ENCODE results near the gene PREPL. TPM values are rescaled to one million over a fixed set of nuclear protein-coding genes. Genes with fewer than 3 reads are reported as not detected.
"Not testable (repeated sequence)": the region's sequence is repeated elsewhere in the genome, so short reads cannot be mapped to it uniquely, and the experiment has no call there.

PREPL gene
- total and polyA plus RNA-seq, 2 donors (not counting 3 experiments of a cell fraction or from before 2014, with no cell fraction given), result 10.1 to 25.7 TPM

DNA sequence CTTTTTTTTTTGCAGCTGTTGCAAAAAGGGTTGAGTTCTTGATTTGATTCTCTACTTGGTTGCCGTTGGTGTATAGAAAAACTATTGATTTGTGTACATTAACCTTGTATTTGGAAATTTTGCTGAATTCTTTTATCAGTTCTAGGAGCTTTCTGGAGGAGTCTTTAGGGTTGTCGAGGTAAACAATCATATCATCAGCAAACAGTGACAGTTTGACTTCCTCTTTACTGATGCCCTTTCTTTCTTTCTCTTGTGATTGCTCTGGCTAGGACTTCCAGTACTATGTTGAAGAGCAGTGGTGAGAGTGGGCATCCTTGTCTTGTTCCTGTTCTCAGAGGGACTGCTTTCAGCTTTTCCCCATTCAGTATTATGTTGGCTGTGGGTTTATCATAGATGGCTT, 23.9 kb upstream of the PREPL start:
- FAIRE-seq; H3K4me1 ChIP-seq (ENCODE audit: control insufficient read depth, extremely low read depth, insufficient read depth, low read length); H3K9me3 ChIP-seq (replicated peaks; ENCODE audit: control insufficient read depth, insufficient read depth, low read length); H3K27ac ChIP-seq (ENCODE audit: insufficient read depth, low read depth, low read length); H2AFZ ChIP-seq (ENCODE audit: low read depth, low read length); H4K20me1 ChIP-seq (replicated peaks; ENCODE audit: control insufficient read depth, extremely low read depth, insufficient read depth, low read length); H3K9me1 ChIP-seq (replicated peaks; ENCODE audit: control insufficient read depth, extremely low read depth, insufficient read depth, low read length); H3K36me3 ChIP-seq (ENCODE audit: control insufficient read depth in 2 of 2, extremely low read depth in 1 of 2, insufficient read depth in 2 of 2, low read length in 2 of 2); POLR2A ChIA-PET; H3K4me3 ChIP-seq (replicated peaks in 1 of 3; ENCODE audit: insufficient read depth in 1 of 3, low read depth in 1 of 3, low read length in 3 of 3); H3K9ac ChIP-seq (replicated peaks; ENCODE audit: extremely low read depth, insufficient read depth, low read length); H3K27me3 ChIP-seq (ENCODE audit: control insufficient read depth in 2 of 2, insufficient read depth in 2 of 2, low read length in 2 of 2); BruUV-seq (replicated peaks); H3K79me2 ChIP-seq (ENCODE audit: control insufficient read depth, insufficient read depth, low read length); H3K4me2 ChIP-seq (ENCODE audit: insufficient read depth, low read length); intact Hi-C loops (cut with micrococcal nuclease); dilution Hi-C loops (cut with MboI; ENCODE audit: extremely low pct_ligation_motif_present, low sequenced_read_pairs); DNase-seq (ENCODE audit: low read depth, low spot score): not testable (repeated sequence)
- CTCF ChIA-PET, result interaction anchor here (0.6 kb wide), 1 partner anchor 132 kb away, joined by 3 read pairs; no protein-coding TSS in a partner anchor

DNA sequence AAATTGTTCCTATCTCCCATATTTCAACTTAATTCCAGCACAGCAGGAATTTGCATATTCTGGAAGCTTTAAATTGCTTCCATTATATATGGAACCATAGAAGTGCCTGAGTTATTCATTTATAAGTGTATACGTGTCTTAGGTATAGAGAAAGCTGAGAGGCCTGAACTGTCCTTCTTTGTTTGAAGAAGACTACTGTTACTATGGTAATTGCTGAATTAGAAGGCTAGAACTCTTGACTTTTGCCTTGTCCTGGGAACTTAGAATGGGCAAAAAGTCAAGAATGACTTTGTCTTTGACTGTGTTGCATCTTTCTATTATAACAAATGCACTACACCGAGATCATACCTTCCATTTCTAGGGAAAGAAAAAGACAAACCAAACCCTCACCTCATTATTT, 16.2 kb upstream of the PREPL start:
- no TSS peak for BruUV-seq (replicated peaks)
- CTCF ChIA-PET, result interaction anchor here (0.7 to 1.8 kb wide), 3 partner anchors 15 to 23 kb away, joined by 3 to 6 read pairs (median 3); no protein-coding TSS in a partner anchor

More for the DNA sequence above, 16.2 kb upstream of the PREPL start:
- Histone ChIP-seq H3K4me1 (ENCODE audit: control insufficient read depth, extremely low read depth, insufficient read depth, low read length) (no peaks in the 10 kb centered on the region), H3K9ac (replicated peaks; ENCODE audit: extremely low read depth, insufficient read depth, low read length) (no peak overlapping the region), H3K36me3 (ENCODE audit: control insufficient read depth in 2 of 2, extremely low read depth in 1 of 2, insufficient read depth in 2 of 2, low read length in 2 of 2) (no peaks in the 10 kb centered on the region), H3K27ac (ENCODE audit: insufficient read depth, low read depth, low read length) (no peak overlapping the region), H3K27me3 (ENCODE audit: control insufficient read depth in 2 of 2, insufficient read depth in 2 of 2, low read length in 2 of 2) (no peaks in the 10 kb centered on the region), H4K20me1 (replicated peaks; ENCODE audit: control insufficient read depth, extremely low read depth, insufficient read depth, low read length) (no peaks in the 10 kb centered on the region), H2AFZ (ENCODE audit: low read depth, low read length) (no peak overlapping the region), H3K9me3 (replicated peaks; ENCODE audit: control insufficient read depth, insufficient read depth, low read length) (no peaks in the 10 kb centered on the region), H3K4me3 (replicated peaks in 1 of 3; ENCODE audit: insufficient read depth in 1 of 3, low read depth in 1 of 3, low read length in 3 of 3) (no peak overlapping the region), H3K4me2 (ENCODE audit: insufficient read depth, low read length) (no peak overlapping the region), H3K79me2 (ENCODE audit: control insufficient read depth, insufficient read depth, low read length) (no peaks in the 10 kb centered on the region), H3K9me1 (replicated peaks; ENCODE audit: control insufficient read depth, extremely low read depth, insufficient read depth, low read length) (no peaks in the 10 kb centered on the region)
- dilution Hi-C loops (cut with MboI; ENCODE audit: extremely low pct_ligation_motif_present, low sequenced_read_pairs), result no loop called here
- intact Hi-C loops (cut with micrococcal nuclease), result no loop called here
- POLR2A ChIA-PET, result no interaction called here
- no peak for TF ChIP-seq POLR2A (IDR thresholded peaks at IDR 0.05; ENCODE audit: low read depth, low read length)
- no peak for TF ChIP-seq FOS (IDR thresholded peaks at IDR 0.05; ENCODE audit: borderline replicate concordance, insufficient read depth, low read length)
- TF ChIP-seq EZH2 (IDR thresholded peaks at IDR 0.05; ENCODE audit: borderline replicate concordance, low read depth, low read length, severe bottlenecking), result no peak
- no peak for TF ChIP-seq GATA2 (IDR thresholded peaks at IDR 0.05; ENCODE audit: insufficient read depth, insufficient read length, low read depth, low read length)
- no peak for TF ChIP-seq MYC (IDR thresholded peaks at IDR 0.05; ENCODE audit: low read depth, low read length)
- TF ChIP-seq, protein P1, sequence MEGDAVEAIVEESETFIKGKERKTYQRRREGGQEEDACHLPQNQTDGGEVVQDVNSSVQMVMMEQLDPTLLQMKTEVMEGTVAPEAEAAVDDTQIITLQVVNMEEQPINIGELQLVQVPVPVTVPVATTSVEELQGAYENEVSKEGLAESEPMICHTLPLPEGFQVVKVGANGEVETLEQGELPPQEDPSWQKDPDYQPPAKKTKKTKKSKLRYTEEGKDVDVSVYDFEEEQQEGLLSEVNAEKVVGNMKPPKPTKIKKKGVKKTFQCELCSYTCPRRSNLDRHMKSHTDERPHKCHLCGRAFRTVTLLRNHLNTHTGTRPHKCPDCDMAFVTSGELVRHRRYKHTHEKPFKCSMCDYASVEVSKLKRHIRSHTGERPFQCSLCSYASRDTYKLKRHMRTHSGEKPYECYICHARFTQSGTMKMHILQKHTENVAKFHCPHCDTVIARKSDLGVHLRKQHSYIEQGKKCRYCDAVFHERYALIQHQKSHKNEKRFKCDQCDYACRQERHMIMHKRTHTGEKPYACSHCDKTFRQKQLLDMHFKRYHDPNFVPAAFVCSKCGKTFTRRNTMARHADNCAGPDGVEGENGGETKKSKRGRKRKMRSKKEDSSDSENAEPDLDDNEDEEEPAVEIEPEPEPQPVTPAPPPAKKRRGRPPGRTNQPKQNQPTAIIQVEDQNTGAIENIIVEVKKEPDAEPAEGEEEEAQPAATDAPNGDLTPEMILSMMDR (IDR thresholded peaks at IDR 0.05; ENCODE audit: extremely low read depth in 1 of 2, insufficient read depth in 1 of 2, low read depth in 1 of 2, low read length in 2 of 2), result no peak
- TF ChIP-seq, protein P2, sequence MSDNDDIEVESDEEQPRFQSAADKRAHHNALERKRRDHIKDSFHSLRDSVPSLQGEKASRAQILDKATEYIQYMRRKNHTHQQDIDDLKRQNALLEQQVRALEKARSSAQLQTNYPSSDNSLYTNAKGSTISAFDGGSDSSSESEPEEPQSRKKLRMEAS (IDR thresholded peaks at IDR 0.05; ENCODE audit: insufficient read depth, insufficient read length), result no peak
- TF ChIP-seq POLR2AphosphoS5 (IDR thresholded peaks at IDR 0.05; ENCODE audit: insufficient read depth, low read depth, low read length), result no peak
- TF ChIP-seq JUN (IDR thresholded peaks at IDR 0.05; ENCODE audit: borderline replicate concordance, insufficient read depth, insufficient read length, low read depth), result no peak
- FAIRE-seq (no peak), DNase-seq (ENCODE audit: low read depth, low spot score) (no peak)

Measured in endothelial cell of umbilical vein (primary cell).